CD4-positive, alpha-beta T cell treated with Interleukin-12 subunit alpha and Interleukin-12 subunit beta, for 1 hour (primary cell): Measurements from ENCODE around the gene LRP1-AS.
A peak's percentile ranks its signal among the peaks of the same experiment; 100 is the strongest.
"Not testable (repeated sequence)": the region's sequence is repeated elsewhere in the genome, so short reads cannot be mapped to it uniquely, and the experiment has no call there.

Experiments used
- DNase-seq: peaks from one replicate; pipeline ENCODE4 v3.0.0-alpha.2; 2020

LRP1-AS gene

GRCh38 chr12:57138526-57139272, 8.7 kb downstream of the LRP1-AS start:
- DNase-seq = no peak

- DNase-seq = no peak
Observed at GRCh38 chr12:57135527-57136326, 11.7 kb downstream of the LRP1-AS start.

GRCh38 chr12:57134949-57135348, 12.5 kb downstream of the LRP1-AS start:
- DNase-seq = no peak

GRCh38 chr12:57133916-57134315, 13.5 kb downstream of the LRP1-AS start:
- no peak for DNase-seq

- DNase-seq = no peak
Observed at GRCh38 chr12:57133013-57133569, 14.3 kb downstream of the LRP1-AS start.

GRCh38 chr12:57131896-57132744, 15.3 kb downstream of the LRP1-AS start:
- DNase-seq = no peak

- DNase-seq = no peak
Observed at GRCh38 chr12:57130941-57131340, 16.5 kb downstream of the LRP1-AS start.

GRCh38 chr12:57129889-57130288, 17.5 kb downstream of the LRP1-AS start:
- no peak for DNase-seq

GRCh38 chr12:57129321-57129842, 18.0 kb downstream of the LRP1-AS start:
- no peak for DNase-seq

- DNase-seq = no peak
Observed at GRCh38 chr12:57128519-57129247, 18.7 kb downstream of the LRP1-AS start.

GRCh38 chr12:57127726-57128518, 19.5 kb downstream of the LRP1-AS start, which contains the start of gene LRP1:
LRP1 (plus strand) TSS chr12:57128483; CDS start chr12:57128965, 482 bp downstream.
- DNase-seq = peak; percentile 85

GRCh38 chr12:57127101-57127725, 20.2 kb downstream of the LRP1-AS start:
- peak; percentile 43 for DNase-seq

- DNase-seq = no peak
Observed at GRCh38 chr12:57126561-57126960, 20.9 kb downstream of the LRP1-AS start.

- DNase-seq = no peak
Observed at GRCh38 chr12:57126061-57126460, 21.4 kb downstream of the LRP1-AS start.

- DNase-seq = peak; percentile 84
Observed at GRCh38 chr12:57124261-57124877, 23.1 kb downstream of the LRP1-AS start.

- no peak for DNase-seq
Observed at GRCh38 chr12:57123813-57124212, 23.6 kb downstream of the LRP1-AS start.

GRCh38 chr12:57120718-57121117, 26.7 kb downstream of the LRP1-AS start:
- not testable (repeated sequence) for DNase-seq

- DNase-seq = no peak
Observed at GRCh38 chr12:57119294-57120085, 27.9 kb downstream of the LRP1-AS start.

GRCh38 chr12:57118711-57119271, 28.6 kb downstream of the LRP1-AS start:
- no peak for DNase-seq
